Psoas muscle (tissue), 8 donors: Measurements from ENCODE around the gene INTS15. TPM values are rescaled to one million over a fixed set of nuclear protein-coding genes. Genes with fewer than 3 reads are reported as not detected.

Source experiments
- ATAC-seq, 4 donors: fragments of 200-7000 bp; cut with Tn5 transposase; one replicate each; pipeline ENCODE4 v1.9.1; 2020; ENCODE audit warnings: moderate library complexity in 3 of 4, mild to moderate bottlenecking in 2 of 4
- DNase-seq, 2 donors: peaks; one replicate each; pipeline ENCODE4 v3.0.0-alpha.2; 2020
- H3K27ac ChIP-seq: fragments of 200-600 bp; one replicate; pipeline ENCODE4 v1.8.0; 2022
- H3K27me3 ChIP-seq, 3 donors: fragments of 200-600 bp in 1 of 3; one replicate each; pipeline versions ENCODE4 v1.6.1 to v1.8.0; 2013 to 2022; ENCODE audit warnings: low read length in 2 of 3, mild to moderate bottlenecking in 2 of 3, moderate library complexity in 1 of 3; ENCODE audit not compliant: insufficient read depth in 3 of 3
- H3K36me3 ChIP-seq, 2 donors: fragments of 200-600 bp in 1 of 2; one replicate each; pipeline versions ENCODE4 v1.6.1 to v1.8.0; 2013 to 2022; ENCODE audit warnings: low read depth in 1 of 2, mild to moderate bottlenecking in 1 of 2, moderate library complexity in 1 of 2; ENCODE audit not compliant: insufficient read depth in 1 of 2
- H3K4me1 ChIP-seq: fragments of 200-600 bp; one replicate; pipeline ENCODE4 v1.8.0; 2022
- H3K4me3 ChIP-seq: fragments of 200-600 bp; one replicate; pipeline ENCODE4 v1.8.0; 2022; ENCODE audit warnings: mild to moderate bottlenecking
- H3K9me3 ChIP-seq: fragments of 200-600 bp; one replicate; pipeline ENCODE4 v1.8.0; 2022
- WGBS, 3 donors: extraction: QIAGEN DNeasy Blood & Tissue Kit; methylation state at CpG; one replicate each; pipeline versions ENCODE4 v1.1.6 to v1.1.7; 2013; 5-methylcytosine and 5-hydroxymethylcytosine counted together
- intact Hi-C, 2 donors: fragments of 100-400 bp; cut with DNase I; formaldehyde crosslinking; loops; one replicate each; pipeline versions ENCODE4 v1.11.0 to v1.14.2; 2022
- polyA plus RNA-seq, 3 donors: library from polyadenylated mRNA; stranded (reverse); fragments of 200-250 nt; gene quantifications; one replicate each; pipeline ENCODE4 v1.2.3, GENCODE V29; 2013
- total RNA-seq, 4 donors: library from RNA; stranded (reverse); fragmentation: NEBNext Ultra II Directional in 2 of 4; extraction: Animal tissue kit (Norgen Biotek cat#: 25700) in 2 of 4; gene quantifications; one replicate each; pipeline versions ENCODE4 v1.2.1 to v1.2.4, GENCODE V29; 2021 to 2023
- TF ChIP-seq, protein P1 (sequence below): fragments of 200-600 bp; IDR thresholded peaks from one replicate; pipeline ENCODE4 v1.8.0; 2022; ENCODE audit warnings: antibody characterized with exemption
- donor health status: healthy with polysubstance abuse.
- donor health status: DM: no; HTN: no; CAD: no; lungs with moderate emphysema.
- donor health status: Bipolar disorder and iron deficiency.
- donor health status: healthy.
- donor health status: DM: yes; HTN: yes; CAD: no.
- donor health status: DM: no; HTN: no; CAD: no.
- donor health status: DM: no; HTN: no; CAD: no.
- donor health status: DM: yes; HTN: yes; CAD: no.

INTS15 gene
- total and polyA plus RNA-seq, 7 donors = 14.1 to 46.0 (median 24.0) TPM

DNA sequence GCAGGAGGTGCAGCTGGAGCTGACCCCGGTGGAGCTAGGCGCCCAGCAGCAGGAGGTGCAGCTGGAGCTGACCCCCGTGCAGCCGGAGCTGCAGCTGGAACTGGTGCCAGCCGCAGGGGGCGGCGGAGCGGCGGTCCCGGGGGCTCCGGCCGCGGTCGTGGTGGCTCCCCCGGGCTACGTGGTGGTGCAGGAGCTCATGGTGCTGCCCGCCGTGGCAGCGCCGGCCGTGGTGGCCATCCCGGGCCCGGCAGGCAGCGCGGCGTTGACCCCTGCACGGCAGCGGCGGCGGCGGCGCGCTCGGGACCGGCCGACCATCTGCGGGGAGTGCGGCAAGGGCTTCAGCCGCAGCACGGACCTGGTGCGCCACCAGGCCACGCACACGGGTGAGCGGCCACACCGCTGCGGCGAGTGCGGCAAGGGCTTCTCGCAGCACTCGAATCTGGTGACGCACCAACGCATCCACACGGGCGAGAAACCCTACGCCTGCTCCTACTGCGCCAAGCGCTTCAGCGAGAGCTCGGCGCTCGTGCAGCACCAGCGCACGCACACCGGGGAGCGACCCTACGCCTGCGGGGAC lies 32.4 kb downstream of the INTS15 start:
- intact Hi-C loops = no loop called here
- 94 to 97% (median 95%) methylated on average over 61 to 67 of the region's 67 CpGs for WGBS, 3 donors

DNA sequence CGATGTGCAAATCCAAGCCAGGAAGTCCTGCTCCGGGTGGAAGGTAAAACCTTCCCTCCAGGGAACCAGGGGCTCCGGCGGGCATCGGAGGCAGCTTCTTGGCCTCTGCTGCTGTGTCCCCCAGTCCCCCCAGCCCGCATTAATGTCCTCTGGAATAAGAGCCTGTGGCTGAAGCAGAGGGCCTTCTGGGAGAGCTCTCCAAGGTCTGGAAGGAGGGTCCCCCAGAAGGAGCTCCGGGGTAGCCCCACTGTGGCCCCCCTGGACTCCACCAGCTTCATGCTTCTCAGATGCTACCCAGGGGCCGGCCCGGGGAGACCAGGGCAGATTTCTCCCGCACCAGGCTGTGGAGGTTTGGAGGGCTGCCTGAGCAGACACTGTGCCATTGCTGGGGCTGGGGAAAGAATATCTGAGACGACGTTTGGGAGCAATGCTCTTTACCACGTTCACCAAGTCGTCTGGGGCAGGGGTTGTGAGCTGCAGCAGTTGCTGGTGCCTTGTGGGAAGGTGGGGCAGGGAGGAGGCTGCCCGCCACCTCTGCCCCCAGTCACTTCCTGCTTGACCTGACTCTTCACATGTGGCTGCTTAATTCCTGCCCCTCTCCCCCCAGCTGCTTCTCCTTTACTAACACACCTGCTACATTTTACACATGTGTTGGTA lies 33.9 kb downstream of the INTS15 start:
- H3K27ac ChIP-seq = no peak overlapping the region
- no peak for DNase-seq
- peaks cover 0 to 21% of the 10 kb centered on the region in 2 donors for H3K36me3 ChIP-seq
- no peak overlapping the region for H3K4me3 ChIP-seq
- ATAC-seq = no peak
- 77 to 85% (median 79%) methylated on average over 15 of the region's 15 CpGs for WGBS, 3 donors
- H3K9me3 ChIP-seq = no peaks in the 10 kb centered on the region
- H3K27me3 ChIP-seq = no peaks in the 10 kb centered on the region
- TF ChIP-seq, protein P1, sequence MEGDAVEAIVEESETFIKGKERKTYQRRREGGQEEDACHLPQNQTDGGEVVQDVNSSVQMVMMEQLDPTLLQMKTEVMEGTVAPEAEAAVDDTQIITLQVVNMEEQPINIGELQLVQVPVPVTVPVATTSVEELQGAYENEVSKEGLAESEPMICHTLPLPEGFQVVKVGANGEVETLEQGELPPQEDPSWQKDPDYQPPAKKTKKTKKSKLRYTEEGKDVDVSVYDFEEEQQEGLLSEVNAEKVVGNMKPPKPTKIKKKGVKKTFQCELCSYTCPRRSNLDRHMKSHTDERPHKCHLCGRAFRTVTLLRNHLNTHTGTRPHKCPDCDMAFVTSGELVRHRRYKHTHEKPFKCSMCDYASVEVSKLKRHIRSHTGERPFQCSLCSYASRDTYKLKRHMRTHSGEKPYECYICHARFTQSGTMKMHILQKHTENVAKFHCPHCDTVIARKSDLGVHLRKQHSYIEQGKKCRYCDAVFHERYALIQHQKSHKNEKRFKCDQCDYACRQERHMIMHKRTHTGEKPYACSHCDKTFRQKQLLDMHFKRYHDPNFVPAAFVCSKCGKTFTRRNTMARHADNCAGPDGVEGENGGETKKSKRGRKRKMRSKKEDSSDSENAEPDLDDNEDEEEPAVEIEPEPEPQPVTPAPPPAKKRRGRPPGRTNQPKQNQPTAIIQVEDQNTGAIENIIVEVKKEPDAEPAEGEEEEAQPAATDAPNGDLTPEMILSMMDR = no peak
- H3K4me1 ChIP-seq = no peaks in the 10 kb centered on the region
- intact Hi-C loops = no loop called here

More for the DNA sequence above, 32.4 kb downstream of the INTS15 start:
- TF ChIP-seq, protein P1 = no peak
- H3K27ac ChIP-seq = no peak overlapping the region
- H3K27me3 ChIP-seq = no peaks in the 10 kb centered on the region
- H3K4me1 ChIP-seq = no peaks in the 10 kb centered on the region
- DNase-seq (no peak), ATAC-seq (no peak)
- H3K9me3 ChIP-seq = no peaks in the 10 kb centered on the region
- no peak overlapping the region for H3K4me3 ChIP-seq
- H3K36me3 ChIP-seq = peaks cover 0 to 21% of the 10 kb centered on the region in 2 donors

DNA sequence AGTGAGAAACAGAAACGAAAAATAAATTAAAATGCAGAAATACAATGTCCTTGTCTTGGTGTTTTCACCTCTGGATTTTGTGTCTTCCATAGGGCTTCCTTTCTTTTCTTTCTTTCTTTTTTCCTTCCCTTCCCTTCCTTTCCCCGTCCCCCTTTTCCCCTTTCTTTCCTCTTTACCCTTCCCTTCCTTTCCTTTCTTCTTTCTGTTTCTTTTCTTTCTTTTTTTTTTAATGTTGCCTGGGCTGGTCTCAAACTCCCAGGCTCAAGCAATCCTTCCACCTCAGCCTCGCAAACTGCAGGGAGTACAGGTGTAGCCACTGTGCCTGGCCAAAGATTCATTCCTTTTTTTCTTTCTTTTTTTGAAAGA lies 34.4 kb downstream of the INTS15 start:
- DNase-seq (no peak), ATAC-seq (no peak)
- Histone ChIP-seq H3K4me3 (no peak overlapping the region), H3K4me1 (no peaks in the 10 kb centered on the region), H3K9me3 (no peaks in the 10 kb centered on the region), H3K27me3 (no peaks in the 10 kb centered on the region), H3K36me3 (peaks cover 0 to 21% of the 10 kb centered on the region in 2 donors), H3K27ac (no peak overlapping the region)
- intact Hi-C loops = no loop called here
- TF ChIP-seq, protein P1 = no peak
- 81 to 83% (median 82%) methylated on average over 3 of the region's 3 CpGs for WGBS, 3 donors

DNA sequence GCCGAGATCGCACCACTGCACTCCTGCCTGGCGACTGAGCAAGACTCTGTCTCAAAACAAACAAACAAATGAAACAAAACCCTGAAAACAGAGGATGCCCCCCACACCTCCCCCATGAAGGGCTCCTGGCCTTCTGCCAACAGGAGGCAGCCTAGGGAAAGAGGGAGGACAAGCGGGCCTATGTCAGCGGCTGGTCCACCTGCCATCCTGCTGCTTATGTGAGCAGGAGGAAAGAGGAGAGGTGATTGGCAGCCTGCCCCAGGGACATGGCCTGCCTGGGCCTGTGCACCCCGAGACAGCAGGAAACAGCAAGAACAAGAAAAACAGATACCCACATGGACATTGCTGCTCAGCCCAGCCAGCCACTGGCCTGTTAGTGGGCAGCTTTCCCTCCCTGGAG lies 38.2 kb downstream of the INTS15 start:
- H3K4me1 ChIP-seq = no peaks in the 10 kb centered on the region
- H3K4me3 ChIP-seq = no peak overlapping the region
- TF ChIP-seq, protein P1 = no peak
- H3K27me3 ChIP-seq = no peaks in the 10 kb centered on the region
- H3K36me3 ChIP-seq = peaks cover 0 to 9% of the 10 kb centered on the region in 2 donors
- 77 to 85% (median 81%) methylated on average over 6 of the region's 6 CpGs for WGBS, 3 donors
- no peaks in the 10 kb centered on the region for H3K9me3 ChIP-seq
- intact Hi-C loops = no loop called here
- ATAC-seq (no peak), DNase-seq (no peak)
- H3K27ac ChIP-seq = no peak overlapping the region
